Measurements from ENCODE around the gene NOL7. TPM values are rescaled to one million over a fixed set of nuclear protein-coding genes. Genes with fewer than 3 reads are reported as not detected.

The NOL7 gene
- total and polyA plus RNA-seq, 2 of the 13 experiments (the other 11 are each of a cell fraction or from before 2014, with no cell fraction given): 37.8 to 186 TPM

- TF ChIP-seq TAF15 (IDR thresholded peaks at IDR 0.05; ENCODE audit: low read depth, low read length, poor library complexity, severe bottlenecking): peak; percentile 98
- TF ChIP-seq ZNF552 (CRISPR knock-in tag; IDR thresholded peaks at IDR 0.05; ENCODE audit: borderline replicate concordance): peak; percentile 46
- no peak for TF ChIP-seq EHMT2 (IDR thresholded peaks at IDR 0.05; ENCODE audit: borderline replicate concordance, low read depth, low read length)
- TF ChIP-seq, protein P1, sequence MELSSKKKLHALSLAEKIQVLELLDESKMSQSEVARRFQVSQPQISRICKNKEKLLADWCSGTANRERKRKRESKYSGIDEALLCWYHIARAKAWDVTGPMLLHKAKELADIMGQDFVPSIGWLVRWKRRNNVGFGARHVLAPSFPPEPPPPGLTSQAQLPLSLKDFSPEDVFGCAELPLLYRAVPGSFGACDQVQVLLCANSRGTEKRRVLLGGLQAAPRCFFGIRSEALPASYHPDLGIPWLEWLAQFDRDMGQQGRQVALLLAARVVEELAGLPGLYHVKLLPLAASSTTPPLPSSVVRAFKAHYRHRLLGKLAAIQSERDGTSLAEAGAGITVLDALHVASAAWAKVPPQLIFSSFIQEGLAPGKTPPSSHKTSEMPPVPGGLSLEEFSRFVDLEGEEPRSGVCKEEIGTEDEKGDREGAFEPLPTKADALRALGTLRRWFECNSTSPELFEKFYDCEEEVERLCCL (CRISPR knock-in tag; IDR thresholded peaks at IDR 0.05; ENCODE audit: borderline replicate concordance): 0 out of 2 replicates have a peak, but pooled peaks have one; percentile 64
- no peak for TF ChIP-seq TCF12 (IDR thresholded peaks at IDR 0.05)
- peak; percentile 94 for TF ChIP-seq TCF12 (CRISPR knock-in tag; IDR thresholded peaks at IDR 0.05)
- 0 out of 2 replicates have a peak, but pooled peaks have one; percentile 10 for TF ChIP-seq ZNF253 (CRISPR knock-in tag; IDR thresholded peaks at IDR 0.05; ENCODE audit: borderline replicate concordance)
- 0 out of 2 replicates have a peak, but pooled peaks have one; percentile 16 for TF ChIP-seq NFATC3 (CRISPR knock-in tag; IDR thresholded peaks at IDR 0.05)
- TF ChIP-seq, protein P2, sequence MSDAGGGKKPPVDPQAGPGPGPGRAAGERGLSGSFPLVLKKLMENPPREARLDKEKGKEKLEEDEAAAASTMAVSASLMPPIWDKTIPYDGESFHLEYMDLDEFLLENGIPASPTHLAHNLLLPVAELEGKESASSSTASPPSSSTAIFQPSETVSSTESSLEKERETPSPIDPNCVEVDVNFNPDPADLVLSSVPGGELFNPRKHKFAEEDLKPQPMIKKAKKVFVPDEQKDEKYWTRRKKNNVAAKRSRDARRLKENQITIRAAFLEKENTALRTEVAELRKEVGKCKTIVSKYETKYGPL (CRISPR knock-in tag; IDR thresholded peaks at IDR 0.05): 0 out of 2 replicates have a peak, but pooled peaks have one; percentile 47
- TF ChIP-seq, protein P3, sequence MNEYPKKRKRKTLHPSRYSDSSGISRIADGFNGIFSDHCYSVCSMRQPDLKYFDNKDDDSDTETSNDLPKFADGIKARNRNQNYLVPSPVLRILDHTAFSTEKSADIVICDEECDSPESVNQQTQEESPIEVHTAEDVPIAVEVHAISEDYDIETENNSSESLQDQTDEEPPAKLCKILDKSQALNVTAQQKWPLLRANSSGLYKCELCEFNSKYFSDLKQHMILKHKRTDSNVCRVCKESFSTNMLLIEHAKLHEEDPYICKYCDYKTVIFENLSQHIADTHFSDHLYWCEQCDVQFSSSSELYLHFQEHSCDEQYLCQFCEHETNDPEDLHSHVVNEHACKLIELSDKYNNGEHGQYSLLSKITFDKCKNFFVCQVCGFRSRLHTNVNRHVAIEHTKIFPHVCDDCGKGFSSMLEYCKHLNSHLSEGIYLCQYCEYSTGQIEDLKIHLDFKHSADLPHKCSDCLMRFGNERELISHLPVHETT (CRISPR knock-in tag; conservative IDR thresholded peaks at IDR 0.05): peak; percentile 79
- peak; percentile 62; the same call in 1 of the 2 replicates for TF ChIP-seq JUN (CRISPR knock-in tag; IDR thresholded peaks at IDR 0.05)
- peak; percentile 64; the same call in 1 of the 2 replicates for TF ChIP-seq ZNF446 (CRISPR knock-in tag; IDR thresholded peaks at IDR 0.05)
- TF ChIP-seq TEAD3 (CRISPR knock-in tag; optimal IDR thresholded peaks at IDR 0.05; ENCODE audit: borderline replicate concordance): no peak
- TF ChIP-seq TBX2 (CRISPR knock-in tag; IDR thresholded peaks at IDR 0.05; ENCODE audit: borderline replicate concordance): peak; percentile 93
Observed at GRCh38 chr6:13574571-13575376, 40.4 kb upstream of the NOL7 start, which contains the start of gene SIRT5 (continued).
